ENCODE results near the gene POLH. TPM values are rescaled to one million over a fixed set of nuclear protein-coding genes. Genes with fewer than 3 reads are reported as not detected.
A peak's percentile ranks its signal among the peaks of the same experiment; 100 is the strongest.

POLH gene
- total and polyA plus RNA-seq, 9 of the 15 experiments (the other 6 are each of a cell fraction or from before 2014, with no cell fraction given) = 5.8 to 31.6 (median 20.6) TPM

GRCh38 chr6:43635387-43636307 lies 59.7 kb downstream of the POLH start, which contains the start of gene MAD2L1BP (continued):
- TF ChIP-seq SP2 (IDR thresholded peaks at IDR 0.05; ENCODE audit: extremely low read depth, low read depth, low read length, poor library complexity, severe bottlenecking) (peak; percentile 6), RFX5 (IDR thresholded peaks at IDR 0.05; ENCODE audit: low read depth, low read length) (no peak), ILF3 (IDR thresholded peaks at IDR 0.05; ENCODE audit: borderline replicate concordance) (no peak), GABPB1 (CRISPR knock-in tag; IDR thresholded peaks at IDR 0.05) (peak; percentile 90), DACH1 (IDR thresholded peaks at IDR 0.05; ENCODE audit: partially characterized antibody) (no peak), PML (IDR thresholded peaks at IDR 0.05; ENCODE audit: low read length) (peak; percentile 87), CBX5 (IDR thresholded peaks at IDR 0.05; ENCODE audit: borderline replicate concordance, low read depth) (no peak), ZNF12 (CRISPR knock-in tag; IDR thresholded peaks at IDR 0.05) (peak; percentile 69; the same call in 1 of the 2 replicates), NBN (IDR thresholded peaks at IDR 0.05; ENCODE audit: low read depth) (no peak), ZNF699 (CRISPR knock-in tag; IDR thresholded peaks at IDR 0.05; ENCODE audit: insufficient replicate concordance) (no peak), PTRF (tag; IDR thresholded peaks at IDR 0.05) (no peak), ZFX (CRISPR knock-in tag; IDR thresholded peaks at IDR 0.05) (no peak), PPARD (CRISPR knock-in tag; IDR thresholded peaks at IDR 0.05) (no peak), MTA1 (IDR thresholded peaks at IDR 0.05; ENCODE audit: borderline replicate concordance) (peak; percentile 88), E2F6 (IDR thresholded peaks at IDR 0.05; ENCODE audit: borderline replicate concordance in 1 of 2, extremely low read depth in 1 of 2, insufficient read depth in 1 of 2, insufficient read length in 1 of 2, low read depth in 1 of 2, low read length in 1 of 2, poor library complexity in 1 of 2, severe bottlenecking in 1 of 2) (peak; percentile 79 to 85), ZKSCAN1 (IDR thresholded peaks at IDR 0.05; ENCODE audit: low read depth, low read length) (peak; percentile 85; the same call in 1 of the 2 replicates), ZNF143 (CRISPR knock-in tag; IDR thresholded peaks at IDR 0.05) (peak; percentile 88), GTF2F1 (IDR thresholded peaks at IDR 0.05; ENCODE audit: low read depth, low read length) (0 out of 2 replicates have a peak, but pooled peaks have one; percentile 75), ARID2 (IDR thresholded peaks at IDR 0.05) (no peak; the same call in 1 of the 2 replicates), SRF (CRISPR knock-in tag; IDR thresholded peaks at IDR 0.05) (peak in 1 of 2 experiments; percentile 17; a peak in 2 of 4 replicates), RB1 (IDR thresholded peaks at IDR 0.05; ENCODE audit: low read depth) (peak; percentile 97), BDP1 (IDR thresholded peaks at IDR 0.05; ENCODE audit: insufficient read depth, insufficient read length) (no peak), CTCFL (IDR thresholded peaks at IDR 0.05; ENCODE audit: borderline replicate concordance, insufficient read depth, low read depth, low read length, poor library complexity, severe bottlenecking) (no peak), ZBTB9 (CRISPR knock-in tag; IDR thresholded peaks at IDR 0.05) (peak; percentile 84)
